G401.6 (cell line): ENCODE data around the gene PLAU.
A peak's percentile ranks its signal among the peaks of the same experiment; 100 is the strongest.
"Not testable (repeated sequence)": the region's sequence is repeated elsewhere in the genome, so short reads cannot be mapped to it uniquely, and the experiment has no call there.

Experiments
- FAIRE-seq: peaks from 2 replicates; lab custom pipeline; 2012; peaks lifted over from hg19 to GRCh38; lab: Jason Lieb, UNC

PLAU gene

GRCh38 chr10:73955719-73956118, 44.8 kb downstream of the PLAU start:
- no peak for FAIRE-seq

- no peak for FAIRE-seq
These were observed 45.8 kb downstream of the PLAU start for GRCh38 chr10:73956476-73957359.

- no peak for FAIRE-seq
These were observed 48.7 kb downstream of the PLAU start for GRCh38 chr10:73959484-73960243.

GRCh38 chr10:73962386-73962785, 51.5 kb downstream of the PLAU start:
- FAIRE-seq, result no peak

GRCh38 chr10:73963533-73963932, 52.6 kb downstream of the PLAU start:
- FAIRE-seq, result not testable (repeated sequence)

GRCh38 chr10:73964743-73965142, 53.8 kb downstream of the PLAU start:
- FAIRE-seq, result no peak

GRCh38 chr10:73965267-73965889, 54.4 kb downstream of the PLAU start:
- FAIRE-seq, result not testable (repeated sequence)

- peak; percentile 100 for FAIRE-seq
These were observed 55.2 kb downstream of the PLAU start for GRCh38 chr10:73965890-73966768.

- peak; percentile 93 for FAIRE-seq
These were observed 56.1 kb downstream of the PLAU start for GRCh38 chr10:73967022-73967429.
